CD1c-positive myeloid dendritic cell (primary cell): ENCODE measurements around the gene HASPIN.

Experiments used
- DNase-seq: peaks from one replicate; pipeline ENCODE4 v3.0.0-alpha.2; 2016; ENCODE audit errors: extremely low spot score

Gene HASPIN

GRCh38 chr17:3763777-3764170 is 40.1 kb downstream of the HASPIN start:
- peak; percentile 55 for DNase-seq

- no peak for DNase-seq
Observed at GRCh38 chr17:3765981-3766380, 42.3 kb downstream of the HASPIN start.

- DNase-seq, result no peak
Observed at GRCh38 chr17:3766779-3767178, 43.1 kb downstream of the HASPIN start.

GRCh38 chr17:3768341-3768740 is 44.6 kb downstream of the HASPIN start:
- DNase-seq, result no peak

- DNase-seq, result no peak
Observed at GRCh38 chr17:3768769-3769168, 45.1 kb downstream of the HASPIN start.

- peak; percentile 41 for DNase-seq
Observed at GRCh38 chr17:3770466-3770865, 46.8 kb downstream of the HASPIN start.

GRCh38 chr17:3771140-3771539 is 47.4 kb downstream of the HASPIN start:
- DNase-seq, result no peak

GRCh38 chr17:3772764-3773163 is 49.1 kb downstream of the HASPIN start:
- DNase-seq, result no peak

GRCh38 chr17:3773511-3773910 is 49.8 kb downstream of the HASPIN start:
- no peak for DNase-seq

- DNase-seq, result no peak
Observed at GRCh38 chr17:3773966-3774365, 50.3 kb downstream of the HASPIN start.
